ENCODE data around the gene RBFOX2. TPM values are rescaled to one million over a fixed set of nuclear protein-coding genes. Genes with fewer than 3 reads are reported as not detected.

The RBFOX2 gene
- total and polyA plus RNA-seq, 2 donors (not counting 3 experiments of a cell fraction or from before 2014, with no cell fraction given) = 125 to 142 TPM

GRCh38 chr22:36003972-36004674 is 24.5 kb downstream of the RBFOX2 start:
- Histone ChIP-seq H3K79me2 (ENCODE audit: control insufficient read depth, insufficient read depth, low read length) (peaks cover 57% of the 10 kb centered on the region), H3K27ac (ENCODE audit: insufficient read depth, low read depth, low read length) (no peak overlapping the region), H3K27me3 (ENCODE audit: control insufficient read depth in 2 of 2, insufficient read depth in 2 of 2, low read length in 2 of 2) (no peaks in the 10 kb centered on the region), H3K4me1 (ENCODE audit: control insufficient read depth, extremely low read depth, insufficient read depth, low read length) (peaks cover 5% of the 10 kb centered on the region), H3K9me1 (replicated peaks; ENCODE audit: control insufficient read depth, extremely low read depth, insufficient read depth, low read length) (no peaks in the 10 kb centered on the region), H3K4me3 (replicated peaks in 1 of 3; ENCODE audit: insufficient read depth in 1 of 3, low read depth in 1 of 3, low read length in 3 of 3) (no peak overlapping the region), H3K4me2 (ENCODE audit: insufficient read depth, low read length) (no peak overlapping the region), H4K20me1 (replicated peaks; ENCODE audit: control insufficient read depth, extremely low read depth, insufficient read depth, low read length) (no peaks in the 10 kb centered on the region), H3K36me3 (ENCODE audit: control insufficient read depth in 2 of 2, extremely low read depth in 1 of 2, insufficient read depth in 2 of 2, low read length in 2 of 2) (no peaks in the 10 kb centered on the region), H3K9ac (replicated peaks; ENCODE audit: extremely low read depth, insufficient read depth, low read length) (no peak overlapping the region), H3K9me3 (replicated peaks; ENCODE audit: control insufficient read depth, insufficient read depth, low read length) (no peaks in the 10 kb centered on the region), H2AFZ (ENCODE audit: low read depth, low read length) (no peak overlapping the region)
- TF ChIP-seq JUN (IDR thresholded peaks at IDR 0.05; ENCODE audit: borderline replicate concordance, insufficient read depth, insufficient read length, low read depth) = no peak
- no TSS peak for BruUV-seq (replicated peaks)
- CTCF ChIA-PET = interaction anchor here (1.0 to 1.6 kb wide), 3 partner anchors 8 to 42 kb away, joined by 3 to 4 read pairs (median 3); no protein-coding TSS in a partner anchor
- dilution Hi-C loops (cut with MboI; ENCODE audit: extremely low pct_ligation_motif_present, low sequenced_read_pairs) = no loop called here
- DNase-seq (ENCODE audit: low read depth, low spot score) (no peak), FAIRE-seq (no peak)
- POLR2A ChIA-PET = no interaction called here
- intact Hi-C loops (cut with micrococcal nuclease) = no loop called here

- peaks cover 9% of the 10 kb centered on the region for H3K4me1 ChIP-seq (ENCODE audit: control insufficient read depth, extremely low read depth, insufficient read depth, low read length)
- TF ChIP-seq JUN (IDR thresholded peaks at IDR 0.05; ENCODE audit: borderline replicate concordance, insufficient read depth, insufficient read length, low read depth) (no peak), CTCF (IDR thresholded peaks at IDR 0.05; ENCODE audit: extremely low read depth in 1 of 2, insufficient read depth in 1 of 2, low read depth in 1 of 2, low read length in 2 of 2) (no peak), FOS (IDR thresholded peaks at IDR 0.05; ENCODE audit: borderline replicate concordance, insufficient read depth, low read length) (no peak), GATA2 (IDR thresholded peaks at IDR 0.05; ENCODE audit: insufficient read depth, insufficient read length, low read depth, low read length) (no peak), POLR2A (IDR thresholded peaks at IDR 0.05; ENCODE audit: low read depth, low read length) (no peak), MAX (IDR thresholded peaks at IDR 0.05; ENCODE audit: insufficient read depth, insufficient read length) (no peak), MYC (IDR thresholded peaks at IDR 0.05; ENCODE audit: low read depth, low read length) (no peak), POLR2AphosphoS5 (IDR thresholded peaks at IDR 0.05; ENCODE audit: insufficient read depth, low read depth, low read length) (no peak), EZH2 (IDR thresholded peaks at IDR 0.05; ENCODE audit: borderline replicate concordance, low read depth, low read length, severe bottlenecking) (no peak)
- H3K36me3 ChIP-seq (ENCODE audit: control insufficient read depth in 2 of 2, extremely low read depth in 1 of 2, insufficient read depth in 2 of 2, low read length in 2 of 2) = no peaks in the 10 kb centered on the region
- no peak overlapping the region for H2AFZ ChIP-seq (ENCODE audit: low read depth, low read length)
- H3K4me2 ChIP-seq (ENCODE audit: insufficient read depth, low read length) = no peak overlapping the region
- intact Hi-C loops (cut with micrococcal nuclease) = no loop called here
- dilution Hi-C loops (cut with MboI; ENCODE audit: extremely low pct_ligation_motif_present, low sequenced_read_pairs) = no loop called here
- FAIRE-seq = no peak
- H3K9me1 ChIP-seq (replicated peaks; ENCODE audit: control insufficient read depth, extremely low read depth, insufficient read depth, low read length) = no peaks in the 10 kb centered on the region
- H4K20me1 ChIP-seq (replicated peaks; ENCODE audit: control insufficient read depth, extremely low read depth, insufficient read depth, low read length) = no peaks in the 10 kb centered on the region
- no peak overlapping the region for H3K4me3 ChIP-seq (replicated peaks in 1 of 3; ENCODE audit: insufficient read depth in 1 of 3, low read depth in 1 of 3, low read length in 3 of 3)
- H3K9ac ChIP-seq (replicated peaks; ENCODE audit: extremely low read depth, insufficient read depth, low read length) = no peak overlapping the region
- no peak for DNase-seq (ENCODE audit: low read depth, low spot score)
- ChIA-PET CTCF (no interaction called here), POLR2A (no interaction called here)
- no TSS peak for BruUV-seq (replicated peaks)
- H3K9me3 ChIP-seq (replicated peaks; ENCODE audit: control insufficient read depth, insufficient read depth, low read length) = no peaks in the 10 kb centered on the region
- H3K79me2 ChIP-seq (ENCODE audit: control insufficient read depth, insufficient read depth, low read length) = peaks cover 49% of the 10 kb centered on the region
- H3K27me3 ChIP-seq (ENCODE audit: control insufficient read depth in 2 of 2, insufficient read depth in 2 of 2, low read length in 2 of 2) = no peaks in the 10 kb centered on the region
- H3K27ac ChIP-seq (ENCODE audit: insufficient read depth, low read depth, low read length) = no peak overlapping the region
These were observed 25.8 kb downstream of the RBFOX2 start for GRCh38 chr22:36002718-36003260.
